Fibroblast of pulmonary artery (primary cell): ENCODE measurements around the gene KCNN3.

Experiments used
- DNase-seq: peaks from one replicate; pipeline ENCODE4 v3.0.0-alpha.2; 2010; ENCODE audit warnings: low read depth
- H3K4me3 ChIP-seq: replicated peaks from 2 replicates; pipeline ENCODE4 v1.5.1; 2011; ENCODE audit warnings: low read depth, mild to moderate bottlenecking, control low read depth, low read length, moderate library complexity
- TF ChIP-seq, protein P1 (sequence below): IDR thresholded peaks from 2 replicates; pipeline ENCODE4 v1.5.1; 2011; ENCODE audit warnings: mild to moderate bottlenecking, control low read depth, low read length, inconsistent platforms; ENCODE audit errors: missing control alignments

KCNN3 gene

DNA sequence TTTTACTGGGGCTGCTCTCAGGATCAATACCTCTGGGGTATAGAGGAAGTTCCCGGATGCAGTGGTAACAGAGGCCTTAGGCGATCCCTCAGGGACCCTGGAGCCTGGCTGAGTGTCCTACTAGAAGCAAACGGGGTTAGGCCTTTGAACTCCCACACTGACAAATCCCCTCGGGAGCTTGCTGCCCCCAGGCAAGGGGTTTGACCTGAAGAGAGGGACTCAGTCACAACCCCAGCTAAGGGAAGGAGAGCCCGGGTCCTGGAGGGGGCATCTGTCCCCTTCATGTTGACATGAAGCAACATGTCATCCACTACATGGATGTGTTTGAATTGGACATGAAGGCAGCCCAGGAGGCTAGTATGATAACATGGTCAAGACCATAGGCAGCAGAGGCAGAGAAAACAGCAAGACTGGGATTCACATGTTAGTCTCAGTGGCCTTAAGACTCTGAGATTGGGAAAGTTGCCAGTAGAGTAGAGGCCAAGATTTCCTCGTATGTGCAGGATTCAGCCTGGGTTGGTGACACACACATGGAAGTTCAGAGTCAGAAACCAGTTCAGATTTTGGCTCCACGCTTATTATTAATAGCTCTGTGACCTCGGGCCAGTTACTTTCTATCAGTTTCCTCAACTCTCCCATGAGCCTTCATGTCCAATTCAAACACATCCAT is 101.5 kb downstream of the KCNN3 start:
- DNase-seq: peak; percentile 25
- H3K4me3 ChIP-seq: no peak overlapping the region
- TF ChIP-seq, protein P1, sequence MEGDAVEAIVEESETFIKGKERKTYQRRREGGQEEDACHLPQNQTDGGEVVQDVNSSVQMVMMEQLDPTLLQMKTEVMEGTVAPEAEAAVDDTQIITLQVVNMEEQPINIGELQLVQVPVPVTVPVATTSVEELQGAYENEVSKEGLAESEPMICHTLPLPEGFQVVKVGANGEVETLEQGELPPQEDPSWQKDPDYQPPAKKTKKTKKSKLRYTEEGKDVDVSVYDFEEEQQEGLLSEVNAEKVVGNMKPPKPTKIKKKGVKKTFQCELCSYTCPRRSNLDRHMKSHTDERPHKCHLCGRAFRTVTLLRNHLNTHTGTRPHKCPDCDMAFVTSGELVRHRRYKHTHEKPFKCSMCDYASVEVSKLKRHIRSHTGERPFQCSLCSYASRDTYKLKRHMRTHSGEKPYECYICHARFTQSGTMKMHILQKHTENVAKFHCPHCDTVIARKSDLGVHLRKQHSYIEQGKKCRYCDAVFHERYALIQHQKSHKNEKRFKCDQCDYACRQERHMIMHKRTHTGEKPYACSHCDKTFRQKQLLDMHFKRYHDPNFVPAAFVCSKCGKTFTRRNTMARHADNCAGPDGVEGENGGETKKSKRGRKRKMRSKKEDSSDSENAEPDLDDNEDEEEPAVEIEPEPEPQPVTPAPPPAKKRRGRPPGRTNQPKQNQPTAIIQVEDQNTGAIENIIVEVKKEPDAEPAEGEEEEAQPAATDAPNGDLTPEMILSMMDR: no peak

DNA sequence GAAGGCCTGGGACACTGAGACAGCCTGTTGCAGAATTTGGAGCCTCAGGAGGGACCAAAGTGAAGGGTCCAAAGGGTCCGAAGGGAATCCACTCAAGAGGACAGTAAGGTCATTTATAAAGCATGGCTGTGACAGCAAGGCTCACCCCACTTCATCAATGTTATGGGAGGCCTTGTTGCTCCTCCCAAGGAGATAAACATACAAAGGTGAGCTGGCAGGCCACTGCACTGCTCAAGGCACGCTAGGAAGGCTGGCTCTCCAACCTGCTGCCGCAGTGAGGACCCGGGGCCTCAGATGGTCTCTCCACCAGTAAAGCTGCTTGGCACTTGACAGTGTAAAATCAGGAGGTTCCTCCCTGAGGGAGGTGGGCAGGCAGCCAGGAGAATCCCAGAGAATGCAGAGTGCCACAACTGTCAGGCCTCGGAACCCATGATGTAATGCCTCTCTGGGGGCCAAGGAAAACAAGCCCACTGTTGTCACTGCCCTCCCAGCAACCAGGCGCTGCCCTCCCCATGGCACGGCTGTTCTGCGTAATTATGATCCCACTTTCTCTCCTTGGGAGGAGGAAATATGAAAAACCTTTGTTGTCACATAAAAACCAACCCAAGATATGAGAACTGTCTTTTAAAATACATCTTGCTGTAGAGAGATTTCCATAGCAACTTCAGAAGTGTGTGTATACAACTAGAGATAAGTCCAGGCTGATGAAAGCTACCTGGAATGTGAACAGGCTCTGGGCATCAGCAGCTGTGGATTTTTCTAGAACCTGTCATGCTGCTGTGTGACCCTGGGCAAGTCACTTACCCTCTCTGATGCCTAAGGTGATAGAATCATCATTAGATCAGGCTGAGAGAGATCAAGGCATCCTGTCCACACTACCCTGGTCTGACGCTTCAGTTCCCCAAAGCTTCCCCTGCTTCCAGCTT is 102.5 kb downstream of the KCNN3 start:
- H3K4me3 ChIP-seq: no peak overlapping the region
- TF ChIP-seq, protein P1: no peak
- peak; percentile 62 for DNase-seq

DNA sequence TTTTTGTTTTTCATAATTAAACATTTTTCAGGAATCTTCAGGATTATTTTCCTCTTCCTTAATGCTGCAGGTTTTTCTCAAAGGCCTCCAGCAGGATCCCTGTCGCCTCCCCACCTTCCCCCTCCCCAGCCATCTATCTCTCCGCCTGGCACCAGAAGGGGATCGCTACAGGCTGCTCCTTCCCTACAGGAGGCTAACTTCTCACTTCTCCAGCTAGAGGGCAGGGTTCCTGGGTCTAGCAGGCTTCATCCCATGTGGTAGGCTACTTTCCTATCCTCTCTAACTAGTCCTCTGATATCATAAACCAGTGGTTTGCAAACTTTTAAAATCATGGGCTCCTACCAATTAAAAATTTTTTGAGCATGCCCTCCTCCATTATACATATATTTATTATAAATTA is 104.1 kb downstream of the KCNN3 start:
- TF ChIP-seq, protein P1: peak; percentile 56
- DNase-seq: peak; percentile 51
- H3K4me3 ChIP-seq: no peak overlapping the region

DNA sequence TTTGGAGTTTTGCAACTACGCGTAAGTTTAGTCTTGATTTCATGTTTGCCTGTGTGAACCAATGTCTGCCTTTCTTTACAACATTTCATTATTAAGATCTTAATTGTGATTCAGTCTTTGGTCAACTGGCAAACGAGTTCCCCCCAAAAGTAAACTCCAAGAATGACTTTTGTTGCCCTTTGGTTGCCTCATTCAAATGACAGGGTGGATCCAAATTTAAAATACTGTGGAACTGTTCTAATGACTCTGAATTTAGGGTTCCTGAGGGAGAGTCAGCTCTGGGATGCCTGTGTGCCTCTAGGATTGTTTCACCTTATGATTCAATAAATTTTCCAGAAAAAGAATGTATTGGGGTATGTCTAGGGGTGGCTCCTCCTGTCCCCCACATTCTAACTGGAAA is 105.3 kb downstream of the KCNN3 start:
- no peak for DNase-seq
- no peak overlapping the region for H3K4me3 ChIP-seq
- TF ChIP-seq, protein P1: no peak

- TF ChIP-seq, protein P1: no peak
- no peak overlapping the region for H3K4me3 ChIP-seq
- DNase-seq: no peak
These were observed 105.9 kb downstream of the KCNN3 start for GRCh38 chr1:154764181-154764580.

DNA sequence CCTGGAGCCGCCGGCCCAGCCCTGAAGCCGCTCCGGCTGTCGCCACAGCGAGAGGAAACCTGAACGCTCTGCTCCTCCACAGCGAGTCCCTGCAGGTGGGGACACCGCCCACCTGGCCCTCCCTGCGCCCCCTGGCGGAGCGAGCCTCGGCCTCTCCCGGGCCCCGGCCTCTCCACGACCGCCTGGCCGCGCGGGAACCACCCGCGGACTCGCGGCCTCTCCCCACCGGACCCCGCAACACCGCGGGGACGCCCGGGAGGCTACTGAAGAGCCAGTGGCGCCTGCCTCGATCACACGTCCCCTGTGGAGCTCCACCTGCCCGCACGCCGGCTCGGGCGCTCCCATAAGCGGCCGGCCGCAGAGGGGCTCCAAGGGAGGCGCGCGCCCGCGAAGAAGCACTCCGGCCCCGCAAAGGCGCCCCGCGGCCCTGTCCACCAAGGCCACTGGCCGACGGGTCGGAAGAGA is 109.6 kb downstream of the KCNN3 start:
- DNase-seq: peak; percentile 10
- no peak overlapping the region for H3K4me3 ChIP-seq
- TF ChIP-seq, protein P1: peak; percentile 45
